Measurements from ENCODE around the gene CCDC89. TPM values are rescaled to one million over a fixed set of nuclear protein-coding genes. Genes with fewer than 3 reads are reported as not detected.

The CCDC89 gene
- total and polyA plus RNA-seq, 2 donors (not counting 3 experiments of a cell fraction or from before 2014, with no cell fraction given), result not detected

GRCh38 chr11:85647078-85647477 lies 38.9 kb downstream of the CCDC89 start:
- Histone ChIP-seq H4K20me1 (replicated peaks; ENCODE audit: control insufficient read depth, extremely low read depth, insufficient read depth, low read length) (no peaks in the 10 kb centered on the region), H3K9ac (replicated peaks; ENCODE audit: extremely low read depth, insufficient read depth, low read length) (peak overlapping the region; percentile 92), H3K27me3 (ENCODE audit: control insufficient read depth in 2 of 2, insufficient read depth in 2 of 2, low read length in 2 of 2) (peaks cover 7 to 27% of the 10 kb centered on the region in 2 experiments), H3K79me2 (ENCODE audit: control insufficient read depth, insufficient read depth, low read length) (peaks cover 20% of the 10 kb centered on the region), H3K4me1 (ENCODE audit: control insufficient read depth, extremely low read depth, insufficient read depth, low read length) (peaks cover 11% of the 10 kb centered on the region), H3K27ac (ENCODE audit: insufficient read depth, low read depth, low read length) (no peak overlapping the region), H2AFZ (ENCODE audit: low read depth, low read length) (peak overlapping the region; percentile 92), H3K9me3 (replicated peaks; ENCODE audit: control insufficient read depth, insufficient read depth, low read length) (no peaks in the 10 kb centered on the region), H3K4me3 (replicated peaks in 1 of 3; ENCODE audit: insufficient read depth in 1 of 3, low read depth in 1 of 3, low read length in 3 of 3) (peak overlapping the region; percentile 68 to 96 (median 79)), H3K9me1 (replicated peaks; ENCODE audit: control insufficient read depth, extremely low read depth, insufficient read depth, low read length) (no peaks in the 10 kb centered on the region), H3K36me3 (ENCODE audit: control insufficient read depth in 2 of 2, extremely low read depth in 1 of 2, insufficient read depth in 2 of 2, low read length in 2 of 2) (no peaks in the 10 kb centered on the region), H3K4me2 (ENCODE audit: insufficient read depth, low read length) (peak overlapping the region; percentile 88)
- dilution Hi-C loops (cut with MboI; ENCODE audit: extremely low pct_ligation_motif_present, low sequenced_read_pairs), result no loop called here
- CTCF ChIA-PET, result interaction anchor here (0.9 to 2.0 kb wide), 8 partner anchors 10 to 208 kb away, joined by 3 to 8 read pairs (median 4); partner anchors contain the start of genes CCDC83, CREBZF, DLG2 and TMEM126B
- intact Hi-C loops (cut with micrococcal nuclease), result loop anchor here (1.0 kb wide), 1 partner anchor 19 kb away; the partner anchor contains the start of gene TMEM126B
- no peak for DNase-seq (ENCODE audit: low read depth, low spot score)
- no TSS peak for BruUV-seq (replicated peaks)
- TF ChIP-seq JUN (IDR thresholded peaks at IDR 0.05; ENCODE audit: borderline replicate concordance, insufficient read depth, insufficient read length, low read depth) (no peak), CTCF (IDR thresholded peaks at IDR 0.05; ENCODE audit: extremely low read depth in 1 of 2, insufficient read depth in 1 of 2, low read depth in 1 of 2, low read length in 2 of 2) (no peak), POLR2AphosphoS5 (IDR thresholded peaks at IDR 0.05; ENCODE audit: insufficient read depth, low read depth, low read length) (no peak), FOS (IDR thresholded peaks at IDR 0.05; ENCODE audit: borderline replicate concordance, insufficient read depth, low read length) (no peak), MAX (IDR thresholded peaks at IDR 0.05; ENCODE audit: insufficient read depth, insufficient read length) (no peak)
- FAIRE-seq, result no peak
- POLR2A ChIA-PET, result interaction anchor here (1.2 to 1.7 kb wide), 4 partner anchors 10 to 19 kb away, joined by 3 to 9 read pairs (median 5); partner anchors contain the start of genes CREBZF and TMEM126B

Data from endothelial cell of umbilical vein (primary cell).